ENCODE results near the gene PIGT.

Gene PIGT

DNA sequence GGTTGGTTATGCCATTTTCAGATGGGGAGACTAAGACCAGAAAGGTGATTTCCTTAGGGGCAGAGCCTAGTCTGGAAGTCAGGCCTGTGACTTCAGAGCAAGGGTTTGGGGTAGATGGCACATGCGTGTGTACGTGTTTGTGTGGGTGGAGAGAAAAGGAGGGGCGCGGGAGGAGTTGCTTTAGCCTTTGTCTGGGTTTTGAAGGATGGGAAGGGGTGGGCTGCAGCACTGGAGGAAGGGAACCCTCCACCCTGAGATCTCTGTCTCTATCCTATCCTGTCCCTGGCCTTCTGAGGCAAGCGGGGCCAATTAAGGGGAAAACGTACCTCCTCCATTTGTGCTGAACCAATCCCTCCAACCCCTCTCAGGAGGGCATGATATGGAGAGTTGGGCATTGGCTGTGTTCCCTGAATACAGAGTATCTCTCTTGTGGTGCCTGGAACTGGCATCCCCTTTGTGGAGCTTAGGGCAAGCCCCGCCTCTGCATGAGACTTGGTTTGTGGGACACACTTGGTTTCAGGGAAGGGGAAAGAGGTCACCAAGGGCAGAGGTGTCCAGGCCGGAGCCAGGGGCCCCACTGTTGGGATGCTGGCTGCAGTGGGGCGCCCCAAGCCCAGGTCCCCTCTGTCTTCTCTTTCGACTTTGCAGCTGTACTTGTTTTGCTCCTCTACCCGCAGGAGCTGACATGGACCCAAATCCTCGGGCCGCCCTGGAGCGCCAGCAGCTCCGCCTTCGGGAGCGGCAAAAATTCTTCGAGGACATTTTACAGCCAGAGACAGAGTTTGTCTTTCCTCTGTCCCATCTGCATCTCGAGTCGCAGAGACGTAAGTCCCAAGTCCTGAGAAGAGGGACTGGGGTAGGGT is 7.9 kb upstream of the PIGT start, which contains the start of gene DBNDD2:
DBNDD2 (plus strand) TSS at position 507 of the 863 bp plus-strand sequence; CDS start at position 686, 179 bp downstream.
- peak within 1 kb of the TSS; percentile 63 for H3K4me3 ChIP-seq (ENCODE audit: low read depth, low read length)
- TF ChIP-seq, protein P1, sequence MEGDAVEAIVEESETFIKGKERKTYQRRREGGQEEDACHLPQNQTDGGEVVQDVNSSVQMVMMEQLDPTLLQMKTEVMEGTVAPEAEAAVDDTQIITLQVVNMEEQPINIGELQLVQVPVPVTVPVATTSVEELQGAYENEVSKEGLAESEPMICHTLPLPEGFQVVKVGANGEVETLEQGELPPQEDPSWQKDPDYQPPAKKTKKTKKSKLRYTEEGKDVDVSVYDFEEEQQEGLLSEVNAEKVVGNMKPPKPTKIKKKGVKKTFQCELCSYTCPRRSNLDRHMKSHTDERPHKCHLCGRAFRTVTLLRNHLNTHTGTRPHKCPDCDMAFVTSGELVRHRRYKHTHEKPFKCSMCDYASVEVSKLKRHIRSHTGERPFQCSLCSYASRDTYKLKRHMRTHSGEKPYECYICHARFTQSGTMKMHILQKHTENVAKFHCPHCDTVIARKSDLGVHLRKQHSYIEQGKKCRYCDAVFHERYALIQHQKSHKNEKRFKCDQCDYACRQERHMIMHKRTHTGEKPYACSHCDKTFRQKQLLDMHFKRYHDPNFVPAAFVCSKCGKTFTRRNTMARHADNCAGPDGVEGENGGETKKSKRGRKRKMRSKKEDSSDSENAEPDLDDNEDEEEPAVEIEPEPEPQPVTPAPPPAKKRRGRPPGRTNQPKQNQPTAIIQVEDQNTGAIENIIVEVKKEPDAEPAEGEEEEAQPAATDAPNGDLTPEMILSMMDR (conservative IDR thresholded peaks at IDR 0.05; ENCODE audit: low read depth, low read length): no peak
- DNase-seq (ENCODE audit: low read depth): no peak

DNA sequence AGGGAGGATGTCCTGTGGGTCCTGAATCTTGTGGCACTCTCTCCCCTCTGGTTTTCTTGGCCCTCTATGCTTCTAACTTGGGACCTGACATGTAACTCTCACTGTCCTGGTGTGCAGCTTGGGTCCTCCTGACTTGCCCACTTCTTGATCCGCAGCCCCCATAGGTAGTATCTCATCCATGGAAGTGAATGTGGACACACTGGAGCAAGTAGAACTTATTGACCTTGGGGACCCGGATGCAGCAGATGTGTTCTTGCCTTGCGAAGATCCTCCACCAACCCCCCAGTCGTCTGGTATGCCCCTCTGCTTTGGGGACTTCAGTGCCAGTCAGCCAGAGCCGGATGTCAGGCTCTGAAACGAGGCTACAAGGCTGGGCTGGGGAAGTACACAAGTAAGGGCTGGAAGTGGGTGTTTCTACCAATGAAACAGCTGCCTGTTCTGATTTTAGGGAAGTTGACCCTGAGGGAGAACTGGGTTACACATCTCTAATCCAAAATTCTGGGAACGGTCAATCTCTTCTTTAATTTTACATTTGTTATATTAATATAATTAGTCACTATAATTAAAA is 7.2 kb upstream of the PIGT start:
- TF ChIP-seq, protein P1 (conservative IDR thresholded peaks at IDR 0.05; ENCODE audit: low read depth, low read length): no peak
- no peak for DNase-seq (ENCODE audit: low read depth)
- no peak overlapping the region for H3K4me3 ChIP-seq (ENCODE audit: low read depth, low read length)

DNA sequence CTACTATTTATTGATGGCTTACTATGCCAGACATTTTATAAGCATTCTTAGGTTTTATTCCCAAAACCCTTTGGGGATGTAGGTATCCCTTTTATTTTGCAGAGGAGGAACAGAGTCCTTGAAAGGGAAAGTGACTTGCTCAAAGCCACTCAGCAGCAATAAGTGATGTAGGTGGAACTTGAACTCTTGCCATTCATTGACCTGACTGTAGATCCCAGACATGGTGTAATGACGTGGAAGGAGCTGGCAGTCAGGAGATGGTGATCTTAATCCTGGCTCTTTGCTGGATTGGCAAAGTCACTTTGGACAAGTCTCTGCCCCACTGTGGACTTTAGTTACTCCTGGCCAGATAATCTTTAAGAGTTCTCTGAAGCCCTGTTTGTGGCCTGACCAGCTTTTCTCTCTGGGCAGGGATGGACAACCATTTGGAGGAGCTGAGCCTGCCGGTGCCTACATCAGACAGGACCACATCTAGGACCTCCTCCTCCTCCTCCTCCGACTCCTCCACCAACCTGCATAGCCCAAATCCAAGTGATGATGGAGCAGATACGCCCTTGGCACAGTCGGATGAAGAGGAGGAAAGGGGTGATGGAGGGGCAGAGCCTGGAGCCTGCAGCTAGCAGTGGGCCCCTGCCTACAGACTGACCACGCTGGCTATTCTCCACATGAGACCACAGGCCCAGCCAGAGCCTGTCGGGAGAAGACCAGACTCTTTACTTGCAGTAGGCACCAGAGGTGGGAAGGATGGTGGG is 6.2 kb upstream of the PIGT start:
- no peak overlapping the region for H3K4me3 ChIP-seq (ENCODE audit: low read depth, low read length)
- TF ChIP-seq, protein P1 (conservative IDR thresholded peaks at IDR 0.05; ENCODE audit: low read depth, low read length): no peak
- no peak for DNase-seq (ENCODE audit: low read depth)

DNA sequence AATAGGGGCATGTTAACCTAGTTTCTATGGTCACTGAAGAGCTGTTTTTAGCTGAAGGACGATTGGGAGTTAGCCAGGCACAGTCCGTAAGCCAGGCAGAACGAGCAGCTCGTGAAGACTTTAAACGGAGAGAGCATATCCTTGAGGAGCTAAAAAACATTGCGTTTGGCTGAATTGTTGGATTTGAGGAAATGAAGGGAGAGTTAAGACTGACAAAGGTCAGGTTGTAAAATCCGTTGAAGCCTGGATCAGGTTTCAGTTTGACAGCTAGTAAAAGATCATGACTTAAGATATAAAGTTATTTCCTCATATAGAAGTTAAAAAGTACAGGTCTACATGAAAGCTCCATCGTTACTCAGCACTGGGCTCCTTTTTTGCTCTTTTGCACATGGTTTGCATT is 5.1 kb upstream of the PIGT start:
- DNase-seq (ENCODE audit: low read depth): no peak
- TF ChIP-seq, protein P1 (conservative IDR thresholded peaks at IDR 0.05; ENCODE audit: low read depth, low read length): no peak
- H3K4me3 ChIP-seq (ENCODE audit: low read depth, low read length): no peak overlapping the region

DNA sequence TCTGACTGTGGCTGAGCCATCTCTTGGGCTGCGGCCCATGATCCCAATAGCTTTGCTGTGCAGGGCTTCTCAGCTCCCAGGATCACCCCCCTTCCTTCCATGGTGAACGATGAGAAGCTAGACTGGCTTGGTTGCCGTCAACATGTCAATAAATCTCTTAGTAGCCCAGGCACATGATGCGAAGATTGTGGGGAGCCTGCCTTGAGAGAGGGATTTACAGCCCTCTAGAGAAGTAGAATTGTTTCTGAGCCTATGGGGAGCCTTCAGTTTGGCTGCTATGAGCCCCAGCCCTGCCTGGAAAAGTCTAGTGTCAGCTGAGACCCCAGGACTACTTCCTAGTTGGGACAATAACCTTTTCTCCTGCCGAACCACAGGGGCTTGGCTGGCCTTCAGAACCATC is 3.3 kb upstream of the PIGT start:
- TF ChIP-seq, protein P1 (conservative IDR thresholded peaks at IDR 0.05; ENCODE audit: low read depth, low read length): no peak
- H3K4me3 ChIP-seq (ENCODE audit: low read depth, low read length): no peak overlapping the region
- no peak for DNase-seq (ENCODE audit: low read depth)

DNA sequence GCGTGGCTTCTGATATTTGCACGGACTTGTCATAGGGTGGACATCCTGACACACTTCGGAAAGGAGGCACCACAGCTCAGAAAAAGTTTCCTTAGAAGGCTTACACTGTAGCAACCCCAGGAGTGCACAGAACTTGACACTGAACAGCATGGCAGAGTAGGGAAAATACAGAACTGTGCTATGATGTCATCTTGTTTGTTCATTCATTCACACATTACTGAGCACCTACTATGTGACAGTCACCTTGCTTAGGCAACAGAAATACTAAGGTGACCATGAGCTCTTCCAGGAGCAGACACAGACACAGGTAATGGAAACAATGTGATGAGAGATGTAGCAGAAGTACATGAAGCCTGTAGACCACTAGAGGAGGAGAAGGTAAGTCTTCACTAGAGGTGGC is 2.5 kb upstream of the PIGT start:
- TF ChIP-seq, protein P1 (conservative IDR thresholded peaks at IDR 0.05; ENCODE audit: low read depth, low read length): no peak
- no peak for DNase-seq (ENCODE audit: low read depth)
- H3K4me3 ChIP-seq (ENCODE audit: low read depth, low read length): no peak overlapping the region

All from choroid plexus epithelial cell (primary cell).